ENCODE data around the gene ANLN. TPM values are rescaled to one million over a fixed set of nuclear protein-coding genes. Genes with fewer than 3 reads are reported as not detected.
"Not testable (repeated sequence)": the region's sequence is repeated elsewhere in the genome, so short reads cannot be mapped to it uniquely, and the experiment has no call there.

The ANLN gene
- total and polyA plus RNA-seq, 2 donors (not counting 3 experiments of a cell fraction or from before 2014, with no cell fraction given) = 28.5 to 119 TPM

DNA sequence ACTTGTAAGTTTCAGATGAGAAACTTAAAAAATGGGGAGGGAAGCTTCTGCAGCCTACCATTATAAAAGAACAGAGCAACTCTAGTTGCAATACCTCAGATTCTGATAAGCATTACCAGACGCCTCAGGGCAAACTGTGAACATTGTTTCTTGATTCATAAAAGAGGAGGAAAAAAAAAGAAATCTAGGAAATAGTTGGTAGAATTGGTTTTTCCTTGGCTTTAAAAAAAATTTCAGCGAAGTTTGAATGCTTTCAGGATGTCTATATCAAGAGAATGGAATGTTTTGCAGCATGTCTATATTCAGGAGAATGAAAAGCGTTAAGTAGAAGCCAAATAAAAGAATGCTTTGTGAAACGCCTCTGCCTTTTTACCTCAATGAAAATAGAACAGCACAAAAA lies 17.5 kb upstream of the ANLN start:
- H3K79me2 ChIP-seq (ENCODE audit: control insufficient read depth, insufficient read depth, low read length) = no peaks in the 10 kb centered on the region
- H3K27ac ChIP-seq (ENCODE audit: insufficient read depth, low read depth, low read length) = no peak overlapping the region
- H3K9ac ChIP-seq (replicated peaks; ENCODE audit: extremely low read depth, insufficient read depth, low read length) = no peak overlapping the region
- no peak for TF ChIP-seq JUN (IDR thresholded peaks at IDR 0.05; ENCODE audit: borderline replicate concordance, insufficient read depth, insufficient read length, low read depth)
- no peak for TF ChIP-seq POLR2A (IDR thresholded peaks at IDR 0.05; ENCODE audit: low read depth, low read length)
- TF ChIP-seq, protein P1, sequence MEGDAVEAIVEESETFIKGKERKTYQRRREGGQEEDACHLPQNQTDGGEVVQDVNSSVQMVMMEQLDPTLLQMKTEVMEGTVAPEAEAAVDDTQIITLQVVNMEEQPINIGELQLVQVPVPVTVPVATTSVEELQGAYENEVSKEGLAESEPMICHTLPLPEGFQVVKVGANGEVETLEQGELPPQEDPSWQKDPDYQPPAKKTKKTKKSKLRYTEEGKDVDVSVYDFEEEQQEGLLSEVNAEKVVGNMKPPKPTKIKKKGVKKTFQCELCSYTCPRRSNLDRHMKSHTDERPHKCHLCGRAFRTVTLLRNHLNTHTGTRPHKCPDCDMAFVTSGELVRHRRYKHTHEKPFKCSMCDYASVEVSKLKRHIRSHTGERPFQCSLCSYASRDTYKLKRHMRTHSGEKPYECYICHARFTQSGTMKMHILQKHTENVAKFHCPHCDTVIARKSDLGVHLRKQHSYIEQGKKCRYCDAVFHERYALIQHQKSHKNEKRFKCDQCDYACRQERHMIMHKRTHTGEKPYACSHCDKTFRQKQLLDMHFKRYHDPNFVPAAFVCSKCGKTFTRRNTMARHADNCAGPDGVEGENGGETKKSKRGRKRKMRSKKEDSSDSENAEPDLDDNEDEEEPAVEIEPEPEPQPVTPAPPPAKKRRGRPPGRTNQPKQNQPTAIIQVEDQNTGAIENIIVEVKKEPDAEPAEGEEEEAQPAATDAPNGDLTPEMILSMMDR (IDR thresholded peaks at IDR 0.05; ENCODE audit: extremely low read depth in 1 of 2, insufficient read depth in 1 of 2, low read depth in 1 of 2, low read length in 2 of 2) = no peak
- no peak for TF ChIP-seq POLR2AphosphoS5 (IDR thresholded peaks at IDR 0.05; ENCODE audit: insufficient read depth, low read depth, low read length)
- no peak overlapping the region for H3K4me3 ChIP-seq (replicated peaks in 1 of 3; ENCODE audit: insufficient read depth in 1 of 3, low read depth in 1 of 3, low read length in 3 of 3)
- H2AFZ ChIP-seq (ENCODE audit: low read depth, low read length) = no peak overlapping the region
- H3K9me1 ChIP-seq (replicated peaks; ENCODE audit: control insufficient read depth, extremely low read depth, insufficient read depth, low read length) = no peaks in the 10 kb centered on the region
- FAIRE-seq (no peak), DNase-seq (ENCODE audit: low read depth, low spot score) (no peak)
- no peak overlapping the region for H3K4me2 ChIP-seq (ENCODE audit: insufficient read depth, low read length)
- H4K20me1 ChIP-seq (replicated peaks; ENCODE audit: control insufficient read depth, extremely low read depth, insufficient read depth, low read length) = no peaks in the 10 kb centered on the region
- ChIA-PET POLR2A (no interaction called here), CTCF (no interaction called here)
- no peaks in the 10 kb centered on the region for H3K36me3 ChIP-seq (ENCODE audit: control insufficient read depth in 2 of 2, extremely low read depth in 1 of 2, insufficient read depth in 2 of 2, low read length in 2 of 2)
- BruUV-seq (replicated peaks) = no TSS peak
- no peaks in the 10 kb centered on the region for H3K9me3 ChIP-seq (replicated peaks; ENCODE audit: control insufficient read depth, insufficient read depth, low read length)
- dilution Hi-C loops (cut with MboI; ENCODE audit: extremely low pct_ligation_motif_present, low sequenced_read_pairs) = no loop called here
- intact Hi-C loops (cut with micrococcal nuclease) = no loop called here
- H3K27me3 ChIP-seq (ENCODE audit: control insufficient read depth in 2 of 2, insufficient read depth in 2 of 2, low read length in 2 of 2) = peaks cover 13 to 27% of the 10 kb centered on the region in 2 experiments
- no peaks in the 10 kb centered on the region for H3K4me1 ChIP-seq (ENCODE audit: control insufficient read depth, extremely low read depth, insufficient read depth, low read length)

DNA sequence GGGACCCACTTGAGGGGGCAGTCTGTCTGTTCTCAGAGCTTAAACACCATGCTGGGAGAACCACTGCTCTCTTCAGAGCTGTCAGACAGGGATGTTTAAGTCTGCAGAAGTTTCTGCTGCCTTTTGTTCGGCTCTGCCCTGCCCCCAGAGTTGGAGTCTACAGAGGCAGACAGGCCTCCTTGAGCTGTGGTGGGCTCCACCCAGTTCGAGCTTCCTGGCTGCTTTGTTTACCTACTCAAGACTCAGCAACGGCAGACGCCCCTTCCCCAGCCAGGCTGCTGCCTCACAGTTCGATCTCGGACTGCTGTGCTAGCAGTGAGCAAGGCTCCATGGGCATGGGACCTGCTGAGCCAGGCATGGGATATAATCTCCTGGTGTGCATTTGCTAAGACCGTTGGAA lies 11.1 kb upstream of the ANLN start:
- H2AFZ ChIP-seq (ENCODE audit: low read depth, low read length); FAIRE-seq; H3K9ac ChIP-seq (replicated peaks; ENCODE audit: extremely low read depth, insufficient read depth, low read length); BruUV-seq (replicated peaks); H3K27ac ChIP-seq (ENCODE audit: insufficient read depth, low read depth, low read length); H3K36me3 ChIP-seq (ENCODE audit: control insufficient read depth in 2 of 2, extremely low read depth in 1 of 2, insufficient read depth in 2 of 2, low read length in 2 of 2); H3K9me3 ChIP-seq (replicated peaks; ENCODE audit: control insufficient read depth, insufficient read depth, low read length); H3K27me3 ChIP-seq (ENCODE audit: control insufficient read depth in 2 of 2, insufficient read depth in 2 of 2, low read length in 2 of 2); DNase-seq (ENCODE audit: low read depth, low spot score); H3K4me3 ChIP-seq (replicated peaks in 1 of 3; ENCODE audit: insufficient read depth in 1 of 3, low read depth in 1 of 3, low read length in 3 of 3); H3K79me2 ChIP-seq (ENCODE audit: control insufficient read depth, insufficient read depth, low read length); H3K4me1 ChIP-seq (ENCODE audit: control insufficient read depth, extremely low read depth, insufficient read depth, low read length); POLR2A ChIA-PET; dilution Hi-C loops (cut with MboI; ENCODE audit: extremely low pct_ligation_motif_present, low sequenced_read_pairs); H3K4me2 ChIP-seq (ENCODE audit: insufficient read depth, low read length); H3K9me1 ChIP-seq (replicated peaks; ENCODE audit: control insufficient read depth, extremely low read depth, insufficient read depth, low read length); intact Hi-C loops (cut with micrococcal nuclease); H4K20me1 ChIP-seq (replicated peaks; ENCODE audit: control insufficient read depth, extremely low read depth, insufficient read depth, low read length): not testable (repeated sequence)
- CTCF ChIA-PET = interaction anchor here (1.1 kb wide), 1 partner anchor 11 kb away, joined by 4 read pairs; a partner anchor contains a TSS

Data from endothelial cell of umbilical vein (primary cell).